Breast epithelium (tissue), 4 donors: ENCODE data around the gene RAB20. TPM values are rescaled to one million over a fixed set of nuclear protein-coding genes. Genes with fewer than 3 reads are reported as not detected.

ENCODE experiments used
- DNase-seq, 2 donors: peaks; one replicate each; pipeline ENCODE4 v3.0.0-alpha.2; 2019; ENCODE audit warnings: low spot score in 2 of 2
- H3K27ac ChIP-seq, 2 donors: fragments of 200-600 bp; sonication (generic) in 1 of 2; one replicate each; pipeline ENCODE4 v1.5.1; 2016 to 2019; ENCODE audit warnings: mild to moderate bottlenecking in 1 of 2
- H3K27me3 ChIP-seq, 2 donors: fragments of 200-600 bp; sonication (generic) in 1 of 2; one replicate each; pipeline versions ENCODE4 v1.5.1 to v1.6.0; 2017 to 2019; ENCODE audit warnings: control low read depth in 1 of 2, mild to moderate bottlenecking in 1 of 2
- H3K36me3 ChIP-seq: fragments of 200-600 bp; one replicate; pipeline ENCODE4 v1.5.1; 2019
- H3K4me1 ChIP-seq, 2 donors: fragments of 200-600 bp; sonication (generic); one replicate each; pipeline ENCODE4 v1.5.1; 2016 to 2019; ENCODE audit warnings: control low read depth in 1 of 2
- H3K4me3 ChIP-seq, 3 donors: fragments of 200-600 bp; sonication (generic); 1 replicate in 2 of 3; 2 replicates in 1 of 3; pipeline ENCODE4 v1.5.1; 2016 to 2019; ENCODE audit warnings: mild to moderate bottlenecking in 3 of 3, moderate library complexity in 2 of 3
- H3K9me3 ChIP-seq, 2 donors: fragments of 200-600 bp; sonication (generic) in 1 of 2; one replicate each; pipeline ENCODE4 v1.5.1; 2016 to 2019; ENCODE audit warnings: control low read depth in 1 of 2
- CTCF ChIP-seq, 3 donors: fragments of 450-650 bp; IDR thresholded peaks; one replicate each; pipeline ENCODE4 v1.5.1; 2016 to 2017; ENCODE audit warnings: antibody characterized with exemption in 3 of 3, mild to moderate bottlenecking in 3 of 3, moderate library complexity in 3 of 3
- POLR2A ChIP-seq: fragments of 450-650 bp; IDR thresholded peaks from one replicate; pipeline ENCODE4 v1.6.1; 2016; ENCODE audit warnings: antibody characterized with exemption, mild to moderate bottlenecking, moderate library complexity
- POLR2AphosphoS5 ChIP-seq, 3 donors: sonication (generic); formaldehyde crosslinking; IDR thresholded peaks; one replicate each; pipeline ENCODE4 v1.6.1; 2017; ENCODE audit warnings: antibody characterized with exemption in 3 of 3
- intact Hi-C: fragments of 100-400 bp; cut with DNase I; formaldehyde crosslinking; loops from one replicate; pipeline ENCODE4 v1.15.1; 2023; ENCODE audit warnings: low total_unique reads
- total RNA-seq, 3 donors: library from RNA; depleted of rRNA; stranded (reverse); fragments of >200 nt; gene quantifications; one replicate each; pipeline ENCODE4 v1.1.0, GENCODE V29; 2016

The RAB20 gene
- total RNA-seq, 3 donors from 2014 or later = 25.8 to 33.4 (median 30.0) TPM

GRCh38 chr13:110506396-110506795 is 55.1 kb downstream of the RAB20 start:
- no peak for TF ChIP-seq CTCF (IDR thresholded peaks at IDR 0.05)
- TF ChIP-seq POLR2AphosphoS5 (IDR thresholded peaks at IDR 0.05) = no peak
- no peak for TF ChIP-seq POLR2A
- Histone ChIP-seq H3K4me3 (no peak overlapping the region), H3K27me3 (no peaks in the 10 kb centered on the region), H3K27ac (peak overlapping the region in 1 of 2 donors; percentile 69), H3K36me3 (no peaks in the 10 kb centered on the region), H3K4me1 (peaks cover 0 to 3% of the 10 kb centered on the region in 2 donors), H3K9me3 (no peaks in the 10 kb centered on the region)
- no peak for DNase-seq
- intact Hi-C loops = no loop called here

GRCh38 chr13:110505594-110505993 is 55.9 kb downstream of the RAB20 start:
- no peak for DNase-seq
- H3K9me3 ChIP-seq = no peaks in the 10 kb centered on the region
- TF ChIP-seq POLR2AphosphoS5 (IDR thresholded peaks at IDR 0.05) (no peak), CTCF (IDR thresholded peaks at IDR 0.05) (no peak), POLR2A (no peak)
- intact Hi-C loops = no loop called here
- no peaks in the 10 kb centered on the region for H3K36me3 ChIP-seq
- H3K4me3 ChIP-seq = no peak overlapping the region
- peaks cover 0 to 3% of the 10 kb centered on the region in 2 donors for H3K4me1 ChIP-seq
- no peaks in the 10 kb centered on the region for H3K27me3 ChIP-seq
- no peak overlapping the region for H3K27ac ChIP-seq

GRCh38 chr13:110503979-110504499 is 57.5 kb downstream of the RAB20 start:
- intact Hi-C loops = no loop called here
- no peak for DNase-seq
- no peak overlapping the region for H3K4me3 ChIP-seq
- peaks cover 0 to 3% of the 10 kb centered on the region in 2 donors for H3K4me1 ChIP-seq
- H3K36me3 ChIP-seq = no peaks in the 10 kb centered on the region
- H3K27ac ChIP-seq = no peak overlapping the region
- no peaks in the 10 kb centered on the region for H3K9me3 ChIP-seq
- H3K27me3 ChIP-seq = no peaks in the 10 kb centered on the region
- TF ChIP-seq POLR2A (no peak), CTCF (IDR thresholded peaks at IDR 0.05) (no peak), POLR2AphosphoS5 (IDR thresholded peaks at IDR 0.05) (no peak)

- H3K9me3 ChIP-seq = no peaks in the 10 kb centered on the region
- no peak overlapping the region for H3K4me3 ChIP-seq
- intact Hi-C loops = no loop called here
- no peak for TF ChIP-seq POLR2A
- TF ChIP-seq POLR2AphosphoS5 (IDR thresholded peaks at IDR 0.05) = no peak
- TF ChIP-seq CTCF (IDR thresholded peaks at IDR 0.05) = no peak
- no peak for DNase-seq
- no peaks in the 10 kb centered on the region for H3K27me3 ChIP-seq
- H3K27ac ChIP-seq = no peak overlapping the region
- no peaks in the 10 kb centered on the region for H3K36me3 ChIP-seq
- peaks cover 0 to 3% of the 10 kb centered on the region in 2 donors for H3K4me1 ChIP-seq
These were observed 58.3 kb downstream of the RAB20 start for GRCh38 chr13:110503037-110503901.

- TF ChIP-seq POLR2A (no peak), CTCF (IDR thresholded peaks at IDR 0.05) (no peak), POLR2AphosphoS5 (IDR thresholded peaks at IDR 0.05) (no peak)
These were observed 60.3 kb downstream of the RAB20 start for GRCh38 chr13:110501188-110501587.

More at GRCh38 chr13:110501188-110501587, 60.3 kb downstream of the RAB20 start:
- Histone ChIP-seq H3K27ac (no peak overlapping the region), H3K9me3 (no peaks in the 10 kb centered on the region), H3K4me1 (no peaks in the 10 kb centered on the region), H3K36me3 (no peaks in the 10 kb centered on the region), H3K4me3 (no peak overlapping the region), H3K27me3 (no peaks in the 10 kb centered on the region)
- no peak for DNase-seq
- intact Hi-C loops = no loop called here
